Neuron (in vitro differentiated cells): ENCODE data around the gene PLEKHG1.

ENCODE experiments used
- H2AFZ ChIP-seq: one replicate; pipeline ENCODE4 v1.6.1; 2013; ENCODE audit warnings: low read depth, mild to moderate bottlenecking, inconsistent platforms, low read length, moderate library complexity
- H3K27me3 ChIP-seq: one replicate; pipeline ENCODE4 v1.6.1; 2013; ENCODE audit warnings: low read length; ENCODE audit not compliant: insufficient read depth
- H3K36me3 ChIP-seq: one replicate; pipeline ENCODE4 v1.6.1; 2013; ENCODE audit warnings: low read length; ENCODE audit not compliant: insufficient read depth
- H3K4me1 ChIP-seq: one replicate; pipeline ENCODE4 v1.6.1; 2013; ENCODE audit warnings: low read length; ENCODE audit not compliant: insufficient read depth
- H3K4me3 ChIP-seq: 2 replicates; pipeline ENCODE4 v1.5.1; 2013; ENCODE audit warnings: mild to moderate bottlenecking, low read length, moderate library complexity
- H3K9me3 ChIP-seq: one replicate; pipeline ENCODE4 v1.6.1; 2013; ENCODE audit warnings: low read length

Gene PLEKHG1

DNA sequence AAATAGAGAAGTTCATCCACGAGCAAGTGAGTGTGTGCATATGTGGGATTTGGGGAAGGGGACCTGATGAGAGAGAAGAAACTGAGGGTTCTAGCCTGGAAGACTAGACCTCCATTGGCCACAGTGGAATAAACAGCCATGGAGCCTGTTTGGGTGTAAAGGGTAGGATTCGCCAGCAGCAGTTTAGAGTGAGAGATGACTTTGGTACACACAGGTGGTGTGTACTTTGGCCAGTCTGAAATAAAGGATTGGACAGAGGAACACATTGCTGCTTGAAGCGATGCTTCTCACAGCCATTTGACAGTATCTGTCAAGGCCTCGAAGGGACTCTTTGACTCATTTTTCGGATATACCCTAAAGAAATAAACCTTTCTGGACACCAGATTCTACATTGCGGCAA, 29.2 kb downstream of the PLEKHG1 start:
- no peak overlapping the region for H3K4me3 ChIP-seq
- no peaks in the 10 kb centered on the region for H3K27me3 ChIP-seq
- no peaks in the 10 kb centered on the region for H3K36me3 ChIP-seq
- no peaks in the 10 kb centered on the region for H3K4me1 ChIP-seq
- no peak overlapping the region for H2AFZ ChIP-seq
- peaks cover 9% of the 10 kb centered on the region for H3K9me3 ChIP-seq

GRCh38 chr6:150631283-150631983, 31.7 kb downstream of the PLEKHG1 start:
- H3K9me3 ChIP-seq = no peaks in the 10 kb centered on the region
- no peak overlapping the region for H3K4me3 ChIP-seq
- H2AFZ ChIP-seq = no peak overlapping the region
- H3K4me1 ChIP-seq = peaks cover 3% of the 10 kb centered on the region
- H3K27me3 ChIP-seq = no peaks in the 10 kb centered on the region
- H3K36me3 ChIP-seq = no peaks in the 10 kb centered on the region

DNA sequence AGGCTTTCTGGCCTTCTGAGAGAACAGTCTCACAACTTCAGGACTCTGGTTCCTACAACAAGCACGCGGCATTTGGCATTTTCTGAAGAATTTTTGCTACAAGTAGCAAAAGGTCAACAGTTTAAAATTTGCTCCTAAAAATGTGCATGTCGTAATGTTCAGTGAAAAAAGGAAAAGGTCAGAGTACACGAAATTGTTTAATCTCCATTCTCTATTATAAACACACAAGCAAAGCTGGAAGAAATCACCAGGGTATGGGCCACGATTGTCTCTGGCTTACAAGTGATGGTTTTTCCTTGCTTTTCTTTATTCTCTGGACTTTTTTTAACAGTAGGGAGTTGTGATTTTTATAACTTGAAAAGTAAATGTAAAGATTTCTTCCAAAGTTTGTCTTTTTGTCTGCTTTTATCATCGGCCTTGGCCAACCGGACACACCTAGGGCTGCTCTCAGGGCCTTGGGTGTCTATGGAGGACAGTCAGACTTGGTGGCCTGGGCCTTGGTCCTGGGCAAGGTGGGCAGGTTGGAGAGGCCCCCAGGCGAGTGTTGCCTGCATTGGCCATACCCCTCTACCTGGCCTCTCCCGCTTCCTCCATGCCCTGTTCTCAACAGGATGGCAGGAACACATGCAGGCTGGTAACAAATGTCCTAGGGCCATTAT, 32.4 kb downstream of the PLEKHG1 start:
- Histone ChIP-seq H3K9me3 (no peaks in the 10 kb centered on the region), H3K4me3 (no peak overlapping the region), H3K4me1 (peaks cover 7% of the 10 kb centered on the region), H2AFZ (no peak overlapping the region), H3K27me3 (no peaks in the 10 kb centered on the region), H3K36me3 (no peaks in the 10 kb centered on the region)

GRCh38 chr6:150632785-150633485, 33.2 kb downstream of the PLEKHG1 start:
- Histone ChIP-seq H3K36me3 (no peaks in the 10 kb centered on the region), H3K4me3 (no peak overlapping the region), H3K4me1 (peaks cover 9% of the 10 kb centered on the region), H3K27me3 (no peaks in the 10 kb centered on the region), H3K9me3 (no peaks in the 10 kb centered on the region), H2AFZ (no peak overlapping the region)

- no peak overlapping the region for H2AFZ ChIP-seq
- no peaks in the 10 kb centered on the region for H3K36me3 ChIP-seq
- H3K4me3 ChIP-seq = no peak overlapping the region
- H3K4me1 ChIP-seq = peaks cover 12% of the 10 kb centered on the region
- no peaks in the 10 kb centered on the region for H3K9me3 ChIP-seq
- no peaks in the 10 kb centered on the region for H3K27me3 ChIP-seq
These were observed 33.8 kb downstream of the PLEKHG1 start for GRCh38 chr6:150633486-150633834.

DNA sequence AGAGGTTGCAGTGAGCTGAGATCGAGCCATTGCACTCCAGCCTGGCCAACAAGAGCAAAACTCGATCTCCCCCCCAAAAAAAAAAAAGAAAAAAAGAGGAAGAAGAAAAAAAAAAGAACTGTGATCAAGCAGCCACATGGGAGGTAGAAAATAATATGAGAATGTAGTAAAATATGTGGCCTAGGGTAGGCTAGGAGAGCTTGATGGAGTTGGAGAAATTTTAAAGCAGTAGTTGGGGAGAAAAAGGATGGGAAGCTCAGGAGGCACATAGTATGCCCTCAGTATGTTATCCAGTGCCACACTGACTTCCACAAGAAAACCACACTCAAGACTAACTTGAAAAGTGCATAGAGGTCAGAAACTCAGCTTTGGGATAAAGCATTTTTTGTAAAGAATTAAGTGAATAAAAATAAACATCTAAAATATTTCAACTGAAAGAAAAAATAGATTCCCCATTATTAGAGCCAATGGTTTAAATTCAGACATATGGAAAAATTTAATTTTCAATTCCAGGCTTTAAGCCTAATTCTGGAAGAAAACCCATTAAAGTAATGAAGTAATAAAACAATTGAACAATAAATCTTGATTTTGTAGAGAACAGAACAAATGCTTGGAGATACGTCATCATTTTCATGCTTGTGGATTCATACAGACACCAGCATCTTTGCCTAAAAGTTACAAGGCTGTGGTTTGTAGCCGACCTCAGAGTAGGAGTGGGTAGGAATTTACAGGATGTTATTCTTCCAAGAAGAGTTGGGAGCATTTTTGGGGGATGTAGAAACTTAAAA, 34.7 kb downstream of the PLEKHG1 start:
- Histone ChIP-seq H3K36me3 (no peaks in the 10 kb centered on the region), H3K4me3 (no peak overlapping the region), H3K4me1 (peaks cover 12% of the 10 kb centered on the region)

DNA sequence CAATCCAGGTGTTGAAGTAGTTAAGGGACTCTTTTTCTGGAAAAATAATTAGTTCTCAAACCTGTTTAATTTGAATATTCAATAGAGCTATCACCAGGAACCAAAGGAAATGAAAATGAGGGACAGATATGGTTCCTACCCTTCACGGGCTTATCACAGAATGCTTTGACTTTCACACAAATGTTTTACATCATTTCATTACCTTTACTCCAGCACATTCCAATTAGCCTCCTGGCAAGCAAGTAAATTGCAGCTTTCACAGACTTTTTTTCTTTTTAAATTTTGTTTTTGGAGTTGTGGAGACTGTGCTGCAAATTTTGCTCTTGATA, 35.2 kb downstream of the PLEKHG1 start:
- no peaks in the 10 kb centered on the region for H3K9me3 ChIP-seq
- H3K36me3 ChIP-seq = no peaks in the 10 kb centered on the region
- H3K4me3 ChIP-seq = no peak overlapping the region
- H2AFZ ChIP-seq = no peak overlapping the region
- H3K27me3 ChIP-seq = no peaks in the 10 kb centered on the region
- H3K4me1 ChIP-seq = peaks cover 12% of the 10 kb centered on the region

More for the DNA sequence above, 34.7 kb downstream of the PLEKHG1 start:
- Histone ChIP-seq H2AFZ (no peak overlapping the region), H3K9me3 (no peaks in the 10 kb centered on the region), H3K27me3 (no peaks in the 10 kb centered on the region)

DNA sequence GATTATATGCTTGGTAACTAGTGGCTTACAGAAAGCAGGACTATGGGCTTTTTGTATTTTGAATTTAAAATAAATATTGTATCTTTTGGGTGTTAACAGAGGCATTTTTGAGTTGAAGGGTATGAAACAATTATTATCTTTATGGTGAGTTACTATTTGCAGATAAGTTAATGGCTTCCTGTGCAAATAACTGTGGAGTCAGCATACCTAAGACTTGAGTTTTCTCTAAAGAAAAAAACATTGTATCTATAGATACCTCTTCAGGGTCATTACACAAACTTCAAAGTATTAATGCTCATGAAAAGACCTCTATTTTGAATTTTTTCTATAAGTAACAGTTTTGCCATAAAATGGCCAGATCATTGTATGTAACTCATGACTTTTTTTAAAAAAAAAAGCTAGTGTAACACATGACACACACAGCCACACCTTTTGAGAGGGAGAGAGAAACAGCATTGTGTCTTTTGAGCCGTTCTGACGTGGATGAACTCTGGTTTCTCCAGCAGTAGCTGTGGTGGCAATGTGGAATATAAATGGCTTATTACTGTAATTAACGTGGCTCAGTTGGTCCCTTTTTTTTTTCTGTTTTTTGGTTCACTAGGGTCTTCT, 36.3 kb downstream of the PLEKHG1 start:
- H3K27me3 ChIP-seq = no peaks in the 10 kb centered on the region
- no peaks in the 10 kb centered on the region for H3K36me3 ChIP-seq
- no peak overlapping the region for H2AFZ ChIP-seq
- no peak overlapping the region for H3K4me3 ChIP-seq
- H3K9me3 ChIP-seq = no peaks in the 10 kb centered on the region
- peaks cover 12% of the 10 kb centered on the region for H3K4me1 ChIP-seq

GRCh38 chr6:150636808-150637207, 37.1 kb downstream of the PLEKHG1 start:
- Histone ChIP-seq H2AFZ (no peak overlapping the region), H3K9me3 (no peaks in the 10 kb centered on the region), H3K36me3 (no peaks in the 10 kb centered on the region), H3K4me1 (peaks cover 12% of the 10 kb centered on the region), H3K4me3 (no peak overlapping the region), H3K27me3 (no peaks in the 10 kb centered on the region)

GRCh38 chr6:150637266-150637665, 37.6 kb downstream of the PLEKHG1 start:
- H3K9me3 ChIP-seq = no peaks in the 10 kb centered on the region
- no peak overlapping the region for H3K4me3 ChIP-seq
- no peaks in the 10 kb centered on the region for H3K36me3 ChIP-seq
- H2AFZ ChIP-seq = no peak overlapping the region
- H3K27me3 ChIP-seq = no peaks in the 10 kb centered on the region
- H3K4me1 ChIP-seq = peaks cover 12% of the 10 kb centered on the region

DNA sequence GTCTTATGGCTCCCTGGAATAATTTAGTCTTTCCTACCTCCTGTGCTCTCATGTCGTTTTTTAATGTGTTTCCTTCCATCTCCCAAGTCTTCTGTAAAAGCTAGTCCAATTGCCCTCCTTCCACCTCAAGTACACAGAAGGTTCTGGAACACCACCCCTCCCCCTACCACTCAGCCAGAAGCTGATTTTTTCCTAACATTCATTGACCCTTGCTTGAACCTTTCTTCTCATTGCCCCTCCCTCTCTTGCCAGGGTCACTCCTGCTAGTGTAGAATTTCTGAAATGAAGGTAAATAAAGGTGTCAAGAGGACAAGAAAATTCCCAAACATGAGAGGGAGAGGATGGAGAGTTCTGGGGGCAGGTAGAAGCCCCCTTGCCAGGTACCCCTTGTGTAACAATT, 38.6 kb downstream of the PLEKHG1 start:
- Histone ChIP-seq H3K27me3 (no peaks in the 10 kb centered on the region), H2AFZ (no peak overlapping the region), H3K36me3 (no peaks in the 10 kb centered on the region), H3K4me1 (peaks cover 12% of the 10 kb centered on the region), H3K9me3 (no peaks in the 10 kb centered on the region), H3K4me3 (no peak overlapping the region)

GRCh38 chr6:150638765-150639164, 39.1 kb downstream of the PLEKHG1 start:
- Histone ChIP-seq H3K27me3 (no peaks in the 10 kb centered on the region), H3K4me3 (no peak overlapping the region), H2AFZ (no peak overlapping the region), H3K9me3 (no peaks in the 10 kb centered on the region), H3K36me3 (no peaks in the 10 kb centered on the region), H3K4me1 (peaks cover 12% of the 10 kb centered on the region)
